Renal cortex interstitium (tissue), 11 donors: ENCODE results near the gene CDHR2. TPM values are rescaled to one million over a fixed set of nuclear protein-coding genes. Genes with fewer than 3 reads are reported as not detected.
"Not testable (repeated sequence)": the region's sequence is repeated elsewhere in the genome, so short reads cannot be mapped to it uniquely, and the experiment has no call there.

ENCODE experiments used
- DNase-seq, 11 donors: peaks; one replicate each; pipeline ENCODE4 v3.0.0-alpha.2; 2013; ENCODE audit warnings: low read depth in 9 of 11, low spot score in 4 of 11; ENCODE audit errors: extremely low read depth in 1 of 11
- polyA plus RNA-seq, 3 donors: library from polyadenylated mRNA; unstranded; fragments of 120-200 nt; gene quantifications; one replicate each; pipeline ENCODE4 v1.2.1, GENCODE V29; 2013; ENCODE audit not compliant: insufficient read length in 3 of 3

The CDHR2 gene
- polyA plus RNA-seq, 3 donors = 21.5 to 25.8 (median 24.4) TPM

DNA sequence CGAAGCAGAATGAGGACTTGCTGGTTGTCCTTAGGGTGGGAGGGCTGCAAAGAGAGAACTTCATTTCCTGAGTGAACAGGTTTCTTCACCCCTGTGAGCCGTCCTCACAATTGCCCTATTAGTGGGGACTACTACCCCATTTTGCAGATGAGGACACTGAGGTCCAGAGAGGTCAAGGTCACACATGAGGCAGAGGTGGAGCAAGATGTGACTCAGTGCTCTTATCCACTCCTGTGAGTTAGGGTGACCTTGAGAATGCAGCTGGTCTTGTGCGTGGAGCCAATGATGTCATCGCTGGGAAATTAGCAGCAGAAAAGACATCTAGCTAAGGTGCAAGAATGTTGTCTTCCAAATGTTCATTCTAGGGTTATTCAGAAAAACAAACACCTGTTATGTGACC lies 33.9 kb downstream of the CDHR2 start:
- no peak for DNase-seq

DNA sequence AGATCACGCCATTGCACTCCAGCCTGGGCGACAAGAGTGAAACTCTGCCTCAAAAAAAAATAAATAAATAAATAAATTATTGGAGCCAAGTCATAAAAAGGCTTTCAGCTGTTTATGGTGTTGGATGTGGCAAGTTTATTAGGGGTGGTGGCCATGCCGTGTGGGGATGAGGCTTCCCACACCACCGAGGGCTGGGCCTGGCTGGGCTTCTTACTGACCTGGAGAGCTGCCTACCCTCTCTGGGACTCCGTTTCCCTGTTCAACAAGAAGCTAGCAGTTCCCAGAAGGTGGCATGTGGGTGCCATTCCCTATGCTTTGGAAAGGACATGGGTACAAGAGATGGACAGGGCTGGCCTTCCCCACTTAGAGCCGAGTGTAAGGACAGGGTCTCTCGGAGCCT lies 38.3 kb downstream of the CDHR2 start:
- no peak for DNase-seq

DNA sequence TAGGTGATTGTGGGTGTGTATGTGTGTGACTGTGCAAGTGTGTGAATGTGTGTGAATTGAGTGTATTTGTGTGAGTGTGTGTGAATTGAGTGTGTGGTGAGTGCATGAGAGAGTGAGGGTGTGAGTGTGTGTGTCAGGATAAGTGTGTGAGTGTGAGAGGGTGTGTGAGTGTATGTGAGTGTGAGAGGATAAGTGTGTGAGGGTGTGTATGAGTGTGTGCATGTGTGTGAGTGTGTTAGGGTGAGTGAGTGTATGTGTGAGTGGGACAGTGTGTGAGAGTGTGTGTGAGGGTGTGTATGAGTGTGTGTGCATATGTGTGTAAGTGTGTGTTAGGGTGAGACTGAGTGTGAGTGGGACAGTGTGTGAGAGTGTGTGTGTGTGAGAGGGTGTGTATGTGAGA lies 39.2 kb downstream of the CDHR2 start:
- DNase-seq = no peak

DNA sequence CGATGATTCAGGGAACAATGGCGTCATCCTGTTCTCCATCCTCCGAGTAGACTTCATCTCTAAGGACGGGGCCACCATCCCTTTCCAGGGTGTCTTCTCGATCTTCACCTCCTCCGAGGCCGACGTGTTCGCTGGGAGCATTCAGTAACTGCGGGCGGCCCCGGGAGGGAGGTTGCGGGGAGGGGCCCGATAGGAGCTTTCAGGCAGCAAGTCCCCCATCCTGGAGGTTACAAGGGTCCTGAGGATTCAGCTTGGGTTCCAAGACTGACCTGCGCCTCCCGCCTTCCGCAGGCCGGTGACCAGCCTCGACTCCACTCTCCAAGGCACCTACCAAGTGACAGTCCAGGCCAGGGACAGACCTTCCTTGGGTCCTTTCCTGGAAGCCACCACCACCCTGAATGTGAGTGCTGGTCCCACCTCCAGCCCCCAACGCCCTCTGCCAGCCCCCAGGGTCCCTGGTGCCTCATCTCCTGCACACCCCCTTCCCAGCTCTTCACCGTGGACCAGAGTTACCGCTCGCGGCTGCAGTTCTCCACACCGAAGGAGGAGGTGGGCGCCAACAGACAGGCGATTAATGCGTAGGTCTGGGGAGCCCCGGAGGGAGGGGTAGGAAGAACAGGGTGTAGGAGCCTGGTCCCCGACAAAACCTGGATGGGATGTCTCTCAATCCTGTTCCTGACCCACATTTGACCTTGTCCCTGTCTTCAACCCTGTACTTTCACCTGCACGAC lies 40.1 kb downstream of the CDHR2 start:
- DNase-seq = no peak

DNA sequence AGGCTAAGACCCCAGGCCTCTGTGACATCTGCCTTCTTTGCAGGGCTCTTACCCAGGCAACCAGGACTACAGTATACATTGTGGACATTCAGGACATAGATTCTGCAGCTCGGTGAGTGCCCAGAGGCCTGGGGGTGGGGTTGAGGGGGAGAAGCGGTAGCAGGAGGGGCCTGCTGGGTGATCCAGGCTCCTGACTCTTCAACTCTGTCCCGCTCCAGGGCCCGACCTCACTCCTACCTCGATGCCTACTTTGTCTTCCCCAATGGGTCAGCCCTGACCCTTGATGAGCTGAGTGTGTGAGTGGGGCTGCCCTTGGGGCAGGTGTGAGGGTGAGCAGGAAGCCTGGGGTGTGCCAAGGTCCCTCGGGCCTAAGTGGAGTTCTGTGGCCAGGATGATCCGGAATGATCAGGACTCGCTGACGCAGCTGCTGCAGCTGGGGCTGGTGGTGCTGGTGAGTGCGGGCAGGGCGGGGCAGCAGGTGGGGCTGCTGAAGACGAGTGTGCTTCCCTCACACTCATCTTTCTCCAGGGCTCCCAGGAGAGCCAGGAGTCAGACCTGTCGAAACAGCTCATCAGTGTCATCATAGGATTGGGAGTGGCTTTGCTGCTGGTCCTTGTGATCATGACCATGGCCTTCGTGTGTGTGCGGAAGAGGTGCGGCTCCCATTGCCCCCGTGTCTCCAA lies 41.0 kb downstream of the CDHR2 start:
- no peak for DNase-seq

DNA sequence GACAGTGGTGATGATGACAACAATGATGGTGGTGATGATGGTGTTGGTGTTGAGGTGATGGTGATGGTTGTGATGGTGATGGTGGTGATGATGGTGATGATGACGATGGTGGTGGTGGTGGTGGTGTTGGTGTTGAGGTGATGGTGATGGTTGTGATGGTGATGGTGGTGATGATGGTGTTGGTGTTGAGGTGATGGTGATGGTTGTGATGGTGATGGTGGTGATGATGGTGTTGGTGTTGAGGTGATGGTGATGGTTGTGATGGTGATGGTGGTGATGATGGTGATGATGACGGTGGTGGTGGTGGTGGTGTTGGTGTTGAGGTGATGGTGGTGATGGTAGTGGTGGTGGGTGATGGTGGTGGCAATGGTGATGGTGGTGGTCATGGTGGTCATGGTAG lies 42.5 kb downstream of the CDHR2 start:
- DNase-seq = not testable (repeated sequence)

DNA sequence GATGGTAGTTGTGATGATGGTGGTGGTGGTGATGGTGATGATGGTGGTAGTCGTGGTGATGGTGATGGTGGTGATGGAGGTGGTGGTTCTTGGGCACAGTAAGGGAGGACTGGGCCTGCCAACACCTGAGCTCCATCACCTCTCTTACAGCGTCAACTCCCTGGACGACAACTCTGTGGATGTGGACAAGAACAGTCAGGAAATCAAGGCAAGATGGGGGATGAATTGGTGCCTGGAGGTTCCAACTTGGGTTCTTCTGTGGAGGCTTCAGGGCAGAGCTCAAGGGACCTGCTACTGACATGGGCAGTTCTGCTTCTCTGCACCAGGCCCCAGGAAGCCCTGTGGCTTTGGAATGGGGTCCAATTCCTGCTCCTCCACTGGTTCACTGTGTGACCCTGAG lies 43.4 kb downstream of the CDHR2 start:
- DNase-seq = no peak

DNA sequence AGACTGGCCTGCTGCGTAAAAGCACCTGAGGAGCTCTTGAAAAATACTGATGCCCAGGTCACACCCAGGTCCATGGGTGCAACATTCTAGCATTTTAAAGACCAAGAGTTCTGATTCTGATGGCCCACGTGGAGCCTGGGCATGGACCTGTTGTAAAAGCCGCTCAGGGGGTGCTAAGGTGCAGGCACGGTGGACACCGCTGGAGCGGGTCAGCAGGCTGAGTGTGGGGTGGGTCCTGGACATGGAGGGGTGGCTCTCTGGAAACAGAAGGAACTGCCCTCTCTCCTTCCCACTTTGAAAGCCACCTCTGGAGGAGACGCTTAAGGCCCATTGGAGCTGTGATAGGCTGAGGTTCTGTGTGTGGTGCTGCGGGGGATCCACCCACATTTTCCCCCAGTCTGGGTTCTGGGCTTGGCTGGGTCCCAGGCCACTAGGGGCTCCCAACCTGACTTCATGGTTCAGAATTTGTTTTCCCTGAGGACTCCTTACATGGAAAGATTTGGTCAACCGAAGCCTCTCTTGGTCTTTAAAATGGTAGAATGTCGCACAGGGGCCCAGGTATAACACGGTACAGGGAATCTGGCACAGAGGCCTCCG lies 44.2 kb downstream of the CDHR2 start:
- no peak for DNase-seq

DNA sequence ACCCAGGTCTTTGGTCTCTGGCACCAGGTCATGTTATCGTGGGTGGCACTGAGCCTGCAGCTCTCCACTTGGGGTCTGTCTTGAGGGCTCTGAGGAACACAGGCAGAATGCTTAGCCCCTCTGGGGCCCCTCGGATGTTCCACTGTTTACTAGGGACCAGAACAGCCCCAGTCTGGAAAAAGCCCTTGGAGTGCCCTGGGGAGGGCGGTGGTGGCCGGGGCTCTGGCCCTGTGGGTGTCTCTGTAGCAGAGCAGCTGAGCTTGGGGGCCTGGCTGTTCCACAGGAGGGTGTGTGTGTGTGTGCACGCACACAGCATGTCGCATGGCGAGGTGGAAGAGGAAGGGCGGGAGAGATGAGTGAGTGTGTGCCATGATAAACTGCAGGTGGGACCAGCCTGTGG lies 45.4 kb downstream of the CDHR2 start:
- DNase-seq = no peak

DNA sequence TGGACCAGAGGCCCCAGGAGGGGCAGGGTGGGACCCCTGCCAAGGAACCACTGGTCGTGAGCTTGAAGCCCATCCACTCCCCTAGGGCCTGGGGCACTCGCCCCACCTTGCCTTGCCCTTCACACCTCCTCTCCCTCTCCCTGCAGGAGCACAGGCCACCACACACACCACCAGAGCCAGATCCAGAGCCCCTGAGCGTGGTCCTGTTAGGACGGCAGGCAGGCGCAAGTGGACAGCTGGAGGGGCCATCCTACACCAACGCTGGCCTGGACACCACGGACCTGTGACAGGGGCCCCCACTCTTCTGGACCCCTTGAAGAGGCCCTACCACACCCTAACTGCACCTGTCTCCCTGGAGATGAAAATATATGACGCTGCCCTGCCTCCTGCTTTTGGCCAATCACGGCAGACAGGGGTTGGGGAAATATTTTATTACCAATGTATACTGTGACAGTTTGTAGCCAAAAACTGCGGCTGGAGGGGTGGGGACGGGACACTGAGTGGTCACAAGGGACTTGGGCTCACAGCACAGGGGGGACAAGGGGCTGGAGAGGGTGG lies 46.3 kb downstream of the CDHR2 start:
- no peak for DNase-seq

DNA sequence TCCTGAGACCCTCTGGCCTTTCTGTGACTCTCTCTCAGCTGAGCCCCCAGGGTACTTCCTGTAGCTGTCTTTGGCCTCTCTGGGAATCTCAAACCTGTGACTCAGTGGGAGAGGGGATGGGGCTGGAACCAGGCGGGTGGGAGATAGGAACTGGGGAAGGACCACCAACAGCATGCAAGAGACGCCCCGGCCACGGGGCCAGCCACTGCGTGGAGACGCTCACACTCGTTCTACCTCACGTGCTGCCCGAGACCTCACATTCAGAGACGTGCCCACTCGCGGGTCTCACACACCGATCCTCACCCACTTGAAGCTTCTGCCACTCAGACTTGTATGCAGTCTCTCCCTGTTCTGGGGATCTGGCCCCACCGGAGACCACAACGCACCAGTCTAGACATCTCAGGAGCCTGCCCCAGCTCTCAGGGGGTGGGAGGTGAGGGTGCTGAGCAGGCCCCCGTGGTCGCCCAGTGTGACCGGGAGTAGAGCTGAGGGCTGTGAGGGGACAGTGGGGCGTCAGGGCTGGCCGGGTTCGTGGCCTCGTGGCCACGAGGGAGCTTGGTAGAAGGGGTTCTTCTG lies 47.0 kb downstream of the CDHR2 start:
- no peak for DNase-seq

DNA sequence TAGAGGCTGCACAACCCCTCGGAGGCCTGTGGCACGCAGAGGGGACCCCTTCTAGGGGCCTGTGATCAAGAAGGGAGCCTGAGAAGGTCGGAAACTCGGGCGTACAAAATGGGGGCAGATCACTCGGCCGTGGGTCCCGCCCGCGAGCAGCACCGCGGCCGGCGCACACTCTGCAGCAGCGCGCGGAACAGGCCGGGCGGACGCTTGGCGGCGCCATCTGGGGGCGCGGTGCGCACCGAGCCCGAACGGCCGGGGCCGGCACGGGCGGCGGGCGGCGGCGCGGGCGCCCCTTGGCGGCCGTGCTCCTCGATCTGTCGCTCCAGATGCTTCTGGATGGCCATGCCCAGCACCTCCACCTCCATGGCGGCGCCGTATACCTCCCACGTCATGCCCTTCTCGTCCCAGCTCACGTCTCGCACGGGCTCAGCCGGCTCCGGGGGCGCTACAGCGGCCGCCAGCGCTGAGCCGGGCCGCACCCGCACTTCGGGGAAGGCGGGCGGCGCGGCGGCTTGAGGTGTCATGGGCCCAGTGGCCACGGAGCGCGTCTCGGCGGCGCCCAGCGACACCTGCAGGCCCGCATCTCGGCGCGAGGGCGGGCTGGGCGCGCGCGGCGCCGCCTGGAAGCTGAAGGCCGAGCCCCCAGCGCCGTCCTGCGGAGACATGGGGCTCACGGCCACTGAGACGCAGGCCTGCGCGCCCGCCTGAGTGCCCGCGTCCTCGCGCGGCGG lies 47.7 kb downstream of the CDHR2 start:
- peak in 6 of 11 donors; percentile 29 to 39 (median 35) for DNase-seq

DNA sequence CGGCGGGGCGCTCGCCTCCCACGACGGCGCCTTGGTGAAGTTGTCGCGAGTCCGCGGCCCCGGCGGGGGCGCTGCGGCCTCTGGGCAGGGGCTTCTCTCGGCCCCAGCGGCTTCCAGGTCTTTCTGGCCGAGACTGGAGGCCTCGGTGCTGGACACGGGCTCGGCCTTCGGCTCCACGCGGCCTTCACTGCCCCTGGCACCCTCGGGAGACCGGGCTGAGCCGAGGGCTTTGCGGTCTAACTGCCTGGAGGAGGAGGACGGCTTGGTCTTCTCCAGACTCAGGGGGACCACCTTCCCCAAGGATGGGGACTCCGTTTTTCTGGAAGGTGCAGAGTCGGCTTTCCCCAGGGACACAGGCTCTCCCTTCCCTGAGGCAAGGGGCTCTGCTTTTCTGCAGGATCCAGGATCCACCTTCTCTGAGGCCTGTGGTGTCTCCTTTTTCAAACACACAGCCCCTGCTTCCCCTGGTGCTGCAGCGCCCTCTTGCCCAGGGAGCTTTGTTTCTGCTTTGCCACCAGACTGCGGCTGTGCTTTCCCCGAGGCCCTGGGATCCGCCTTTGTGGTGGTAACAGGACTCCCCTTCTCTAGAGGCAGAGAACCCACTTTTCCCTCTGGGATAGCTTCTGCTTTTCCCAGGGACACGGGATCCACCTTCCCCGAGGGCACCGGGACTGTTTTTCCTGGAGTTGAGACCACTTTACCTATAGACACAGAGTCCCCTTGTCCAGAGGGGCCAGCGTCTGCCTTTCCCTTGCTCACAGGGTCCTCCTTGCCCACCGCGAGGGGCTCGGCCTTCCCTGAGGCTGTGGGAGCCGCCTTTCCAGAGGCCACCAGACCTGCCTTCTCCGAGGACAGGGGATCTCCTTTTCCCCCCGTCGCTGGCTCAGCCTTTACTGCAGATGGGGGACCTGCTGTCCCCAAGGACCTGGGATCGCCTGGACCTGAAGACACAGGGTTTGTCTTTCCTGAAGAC lies 48.6 kb downstream of the CDHR2 start:
- DNase-seq = no peak

DNA sequence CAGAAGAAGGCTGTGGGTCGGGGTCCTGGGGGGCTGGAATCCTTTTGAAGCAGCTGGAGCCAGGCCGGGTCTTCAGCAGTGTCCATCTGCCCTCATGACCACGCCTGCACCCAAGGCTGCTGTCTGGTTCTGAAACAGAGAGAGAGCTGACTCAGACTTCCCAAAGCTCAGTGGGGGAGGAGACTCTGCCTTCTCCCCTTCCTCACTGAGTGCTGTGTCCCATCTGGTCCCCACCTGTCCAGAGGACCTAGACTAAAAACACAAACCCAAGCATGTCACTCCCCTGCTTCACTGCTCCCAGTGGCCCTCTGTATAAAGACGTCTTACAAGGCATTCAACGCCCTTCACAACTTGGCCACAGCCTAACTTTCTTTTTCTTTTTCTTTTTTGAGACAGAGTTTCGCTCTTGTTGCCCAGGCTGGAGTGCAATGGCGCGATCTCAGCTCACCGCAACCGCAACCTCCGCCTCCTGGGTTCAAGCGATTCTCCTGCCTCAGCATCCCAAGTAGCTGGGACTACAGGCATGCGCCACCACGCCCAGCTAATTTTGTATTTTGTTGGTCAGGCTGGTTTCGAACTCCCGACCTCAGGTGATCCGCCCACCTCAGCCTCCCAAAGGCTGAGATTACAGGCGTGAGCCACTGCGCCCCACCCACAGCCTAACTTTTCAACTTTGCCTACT lies 50.7 kb downstream of the CDHR2 start:
- not testable (repeated sequence) for DNase-seq

DNA sequence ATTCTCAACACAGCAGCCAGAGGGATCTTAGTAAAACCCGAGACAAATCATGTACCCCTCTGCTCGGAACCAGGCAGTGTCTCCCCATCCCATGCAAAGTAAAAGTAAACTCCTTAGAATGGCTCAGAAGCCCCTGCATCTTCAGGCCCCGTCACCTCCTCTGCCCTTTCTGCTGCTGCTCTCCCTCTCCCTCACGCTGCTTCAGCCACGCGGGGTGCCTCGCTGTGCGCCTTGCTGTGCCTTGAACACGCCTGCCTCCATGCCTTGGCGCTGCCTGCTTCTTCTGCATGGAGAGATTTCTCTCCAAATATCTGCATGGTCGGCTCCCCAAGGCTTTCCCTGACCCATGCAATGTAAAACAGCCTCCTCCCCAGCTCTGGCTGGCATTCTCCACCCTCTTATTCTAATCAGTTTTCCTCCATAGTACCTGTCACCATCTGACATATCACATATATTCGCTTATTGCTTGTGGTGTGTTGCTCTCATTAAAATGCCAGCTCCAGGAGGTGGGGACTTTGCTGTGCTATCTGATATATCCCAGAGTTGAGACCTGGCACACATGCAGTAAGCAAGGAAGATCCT lies 52.9 kb downstream of the CDHR2 start:
- DNase-seq = no peak

DNA sequence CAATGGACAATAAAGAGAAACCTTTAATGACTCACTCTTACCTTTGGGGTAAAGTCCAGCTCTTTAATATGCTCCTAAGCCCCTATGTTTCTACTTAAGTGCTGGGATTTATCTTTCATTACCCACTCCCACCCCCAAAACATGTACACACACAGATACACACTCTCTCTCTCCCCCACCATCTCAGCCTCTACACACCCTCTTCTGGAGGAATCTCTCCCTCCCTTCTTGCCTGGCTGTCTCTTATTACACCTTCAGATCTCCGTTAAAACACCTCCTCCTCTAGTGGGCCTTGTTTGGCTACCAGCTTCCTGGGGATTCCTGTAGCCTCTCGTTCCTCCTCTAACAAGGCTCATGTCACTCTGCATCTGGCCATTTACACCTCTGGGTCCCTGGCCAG lies 53.9 kb downstream of the CDHR2 start:
- no peak for DNase-seq

DNA sequence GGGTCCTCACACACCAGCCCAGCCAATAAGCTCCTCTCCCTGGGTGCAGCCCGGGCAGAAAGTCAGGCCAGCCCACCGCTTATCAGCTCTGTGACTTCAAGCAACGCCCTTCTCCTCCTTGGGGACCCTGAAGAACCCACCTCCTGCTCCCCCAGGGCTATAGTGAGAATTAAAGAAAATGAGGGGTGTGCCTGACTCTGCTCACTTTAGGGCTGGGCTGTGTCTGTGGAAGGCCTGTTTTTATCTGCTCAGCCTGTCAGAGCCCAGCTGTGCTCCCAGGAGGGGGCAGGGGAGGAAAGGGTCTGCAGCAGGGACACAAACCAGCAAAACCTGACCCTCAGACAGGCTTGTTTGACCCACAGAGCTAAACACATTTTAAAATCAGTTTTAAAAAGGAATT lies 56.9 kb downstream of the CDHR2 start:
- no peak for DNase-seq
